HCT116 (cell line): ENCODE data around the gene COPS9.

Experiments
- ELF1 ChIP-seq: IDR thresholded peaks from 2 replicates; pipeline ENCODE4 v1.6.1; 2012; ENCODE audit warnings: low read depth, borderline replicate concordance
- EZH2 ChIP-seq: fragments of 200-600 bp; sonication (generic); IDR thresholded peaks from 2 replicates; pipeline ENCODE4 v1.6.1; 2017; ENCODE audit warnings: antibody characterized with exemption, mixed run types

DNA sequence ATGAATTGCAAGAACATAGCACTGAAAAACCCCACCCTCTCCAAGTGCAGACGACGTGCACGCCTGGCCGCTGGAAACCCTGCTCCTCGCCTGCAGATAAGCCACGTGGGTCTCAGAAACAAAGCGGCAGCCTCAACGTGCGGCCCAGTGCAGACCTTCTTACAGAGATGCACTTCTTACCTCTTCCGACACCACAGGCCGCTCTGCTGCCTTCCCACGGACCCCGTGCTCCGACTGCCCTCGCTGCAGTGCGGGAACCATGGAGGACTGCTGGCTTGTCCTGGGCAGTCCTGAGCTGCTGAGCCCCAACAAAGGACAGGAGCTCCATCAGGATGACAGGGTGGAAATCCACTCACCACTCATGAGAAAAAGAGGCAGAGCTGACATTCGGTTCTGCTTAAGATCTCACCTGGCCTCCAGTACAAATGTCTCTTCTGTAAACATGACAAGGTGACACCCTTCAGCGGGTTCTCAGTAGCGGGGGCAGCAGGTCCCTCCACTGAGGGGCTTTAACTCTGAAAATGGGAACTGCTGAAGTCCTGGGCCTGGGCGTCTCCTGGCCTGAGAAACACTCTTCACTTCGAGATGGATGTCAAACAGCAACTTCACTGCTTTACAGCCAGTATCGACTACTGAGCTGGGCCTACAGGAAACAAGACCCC lies 6.2 kb downstream of the COPS9 start:
- TF ChIP-seq EZH2 (no peak), ELF1 (no peak)
